ENCODE results near the gene HELZ.

- no peak for TF ChIP-seq CTCF (IDR thresholded peaks at IDR 0.05)
- TF ChIP-seq EZH2 (IDR thresholded peaks at IDR 0.05; ENCODE audit: borderline replicate concordance, insufficient read depth, low read depth, low read length, poor library complexity, severe bottlenecking) = no peak
These were observed 204.3 kb downstream of the HELZ start for GRCh38 chr17:67040652-67041051.

Data from B cell (primary cell).